ENCODE results near the gene ALG8. TPM values are rescaled to one million over a fixed set of nuclear protein-coding genes. Genes with fewer than 3 reads are reported as not detected.
"Not testable (repeated sequence)": the region's sequence is repeated elsewhere in the genome, so short reads cannot be mapped to it uniquely, and the experiment has no call there.

The ALG8 gene
- total RNA-seq (42.4 TPM), polyA plus RNA-seq (22.7 TPM)

- H3K27ac ChIP-seq (ENCODE audit: low read depth), result peak within 1 kb of the TSS; percentile 87
- H3K36me3 ChIP-seq (ENCODE audit: insufficient read depth), result peaks cover 2% of the 10 kb centered on the region
- no peaks in the 10 kb centered on the region for H3K4me1 ChIP-seq (ENCODE audit: insufficient read depth)
- H3K4me3 ChIP-seq (ENCODE audit: low read depth, low read length), result peak within 1 kb of the TSS; percentile 65
- 2% methylated on average over 52 of the region's 52 CpGs for WGBS
- DNase-seq (ENCODE audit: extremely low spot score), result peak; percentile 85
These were observed at the start of gene ALG8 for GRCh38 chr11:78139422-78140391. Gene ALG8 (minus strand): TSS chr11:78139626. CDS start chr11:78139588, 38 bp downstream.

DNA sequence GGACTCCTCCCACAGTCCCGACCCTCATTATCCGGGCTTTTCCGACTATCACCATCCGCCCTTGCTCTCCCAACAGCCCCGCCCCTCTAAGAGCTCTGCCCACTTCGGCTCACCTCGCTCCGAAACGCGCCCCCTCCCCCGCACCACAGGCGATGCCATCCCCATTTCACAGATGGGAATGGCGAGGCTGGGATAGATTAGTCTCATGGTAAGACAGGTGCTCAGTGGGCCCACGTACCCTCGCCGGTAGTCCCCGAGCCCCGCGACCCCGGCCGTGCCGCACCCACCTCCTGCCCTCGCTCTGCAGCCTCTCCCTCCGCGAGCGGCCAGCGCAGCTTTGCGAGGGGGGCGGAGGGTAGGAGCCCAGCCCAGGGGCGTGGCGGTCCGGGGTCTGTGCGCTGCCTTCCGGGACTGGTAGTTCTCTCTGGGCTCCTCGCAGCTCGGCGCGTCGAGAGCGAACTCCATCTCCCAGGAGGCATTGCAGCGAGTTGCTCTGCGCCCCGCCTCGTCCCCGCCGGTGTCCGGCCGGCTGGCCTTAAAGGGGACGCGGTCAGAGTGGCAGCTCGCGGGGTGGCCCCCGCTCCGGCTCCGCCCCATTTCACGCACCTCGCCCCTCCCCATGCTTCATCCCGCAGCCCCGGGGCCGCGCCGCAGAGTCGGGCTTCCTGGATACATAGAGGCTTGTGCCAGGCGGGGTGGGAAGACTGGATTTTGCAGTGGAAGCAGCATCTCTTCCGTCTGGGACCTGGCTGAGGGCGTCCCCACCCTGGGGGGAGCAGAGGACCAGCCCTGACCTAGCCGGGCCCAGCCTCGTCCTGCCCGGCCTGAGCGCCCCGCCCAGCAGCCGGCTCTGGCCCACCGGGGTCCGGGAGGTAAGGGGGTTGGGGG is 49.1 kb upstream of the ALG8 start, which contains the start of the genes KCTD21 and USP35:
TSS of gene KCTD21 (minus strand) at position 341 of the 888 bp plus-strand sequence. CDS start 14,072 bp downstream, outside the sequence.
TSS of gene USP35 (plus strand) at position 634 of the 888 bp plus-strand sequence. CDS start 7,327 bp downstream, outside the sequence.
- Histone ChIP-seq H3K36me3 (ENCODE audit: insufficient read depth) (no peaks in the 10 kb centered on the region), H3K4me1 (ENCODE audit: insufficient read depth) (peaks cover 2% of the 10 kb centered on the region), H3K27ac (ENCODE audit: low read depth) (peak within 1 kb of the TSS; percentile 53), H3K4me3 (ENCODE audit: low read depth, low read length) (peak within 1 kb of the TSS; percentile 84)
- WGBS, result under 1% methylated on average over 74 of the region's 74 CpGs
- DNase-seq (ENCODE audit: extremely low spot score), result peak; percentile 88

DNA sequence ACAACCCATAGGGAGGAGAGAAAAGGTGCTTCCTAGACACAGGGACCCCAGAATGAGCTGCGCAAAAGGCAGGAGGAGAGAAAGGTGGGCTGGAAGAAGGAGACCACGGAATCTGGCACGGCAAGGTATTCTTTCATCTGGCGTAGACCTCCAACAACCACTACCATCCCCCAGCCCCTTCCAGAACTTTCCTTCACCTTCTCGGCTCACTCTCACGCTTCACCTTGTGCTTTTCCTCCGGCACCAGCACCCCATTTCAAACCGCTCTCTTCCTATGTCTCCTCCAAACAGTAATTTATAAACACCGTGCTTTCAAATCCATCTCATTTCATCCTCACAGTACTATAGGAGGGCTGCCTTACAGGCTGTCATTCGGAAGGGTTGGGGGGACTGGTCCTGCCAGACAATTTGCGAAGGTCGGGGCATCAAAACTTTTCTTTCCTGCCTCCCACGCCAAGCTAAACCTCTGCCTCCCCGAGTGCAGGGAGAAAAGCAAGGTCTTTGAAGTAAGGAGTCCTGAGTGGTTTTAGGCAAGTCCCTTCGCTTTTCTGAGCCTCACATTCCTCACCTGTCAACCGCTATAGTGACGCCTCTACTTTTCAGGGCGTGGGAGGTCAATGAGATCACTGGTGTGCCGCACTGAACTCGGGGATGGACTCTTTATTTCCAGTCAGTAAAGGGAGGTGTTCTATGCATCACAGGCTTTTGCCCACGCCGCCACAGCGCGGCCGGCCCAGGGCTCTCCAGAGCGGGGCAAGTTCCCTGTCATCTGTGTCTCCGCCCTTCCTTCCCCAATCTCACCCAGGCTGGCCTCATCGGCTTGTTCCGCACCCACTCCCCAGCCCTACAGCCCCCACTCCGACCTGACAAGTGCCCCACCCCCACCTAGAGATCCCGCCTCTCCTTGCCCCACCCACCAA is 48.2 kb upstream of the ALG8 start:
- DNase-seq (ENCODE audit: extremely low spot score), result no peak
- 19% methylated on average over 31 of the region's 31 CpGs for WGBS
- H3K4me3 ChIP-seq (ENCODE audit: low read depth, low read length), result peak overlapping the region; percentile 84
- H3K4me1 ChIP-seq (ENCODE audit: insufficient read depth), result peaks cover 2% of the 10 kb centered on the region
- peak overlapping the region; percentile 53 for H3K27ac ChIP-seq (ENCODE audit: low read depth)
- H3K36me3 ChIP-seq (ENCODE audit: insufficient read depth), result no peaks in the 10 kb centered on the region

DNA sequence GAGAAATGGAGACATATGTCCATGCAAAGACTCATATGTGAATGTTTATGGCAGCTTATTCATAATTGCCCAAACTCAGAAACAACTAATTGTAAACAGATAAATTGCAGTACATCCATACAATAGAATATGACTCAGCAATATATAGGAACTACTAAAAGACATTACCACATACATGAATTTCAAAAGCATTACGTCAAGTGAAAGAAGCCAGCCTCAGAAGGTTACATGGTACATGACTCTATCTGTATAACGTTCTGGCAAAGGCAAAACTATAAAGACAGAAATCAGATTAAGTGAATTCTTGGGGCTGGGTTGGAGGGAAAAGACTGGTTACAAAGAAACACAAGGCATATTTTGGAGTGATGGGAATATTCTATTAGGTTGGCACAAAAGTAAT is 41.8 kb upstream of the ALG8 start:
- 66% methylated on average over 2 of the region's 2 CpGs for WGBS
- no peak overlapping the region for H3K27ac ChIP-seq (ENCODE audit: low read depth)
- no peak for DNase-seq (ENCODE audit: extremely low spot score)

DNA sequence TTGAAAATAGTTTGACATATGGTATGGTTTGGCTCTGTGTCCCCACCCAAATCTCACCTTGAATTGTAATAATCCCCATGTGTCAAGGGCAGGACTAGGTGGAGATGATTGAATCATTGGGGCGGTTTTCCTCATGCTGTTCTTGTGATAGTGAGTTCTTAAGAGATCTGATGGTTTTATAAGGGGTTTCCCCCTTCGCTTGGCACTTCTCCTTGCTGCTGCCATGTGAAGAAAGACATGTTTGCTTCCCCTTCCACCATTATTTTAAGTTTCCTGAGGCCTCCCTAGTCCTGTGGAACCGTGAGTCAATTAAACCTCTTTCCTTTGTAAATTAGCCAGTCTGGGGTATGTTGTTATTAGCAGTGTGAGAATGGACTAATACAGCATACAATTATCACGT is 41.3 kb upstream of the ALG8 start:
- no peak for DNase-seq (ENCODE audit: extremely low spot score)
- no peaks in the 10 kb centered on the region for H3K36me3 ChIP-seq (ENCODE audit: insufficient read depth)
- no peaks in the 10 kb centered on the region for H3K4me1 ChIP-seq (ENCODE audit: insufficient read depth)
- no peak overlapping the region for H3K27ac ChIP-seq (ENCODE audit: low read depth)
- H3K4me3 ChIP-seq (ENCODE audit: low read depth, low read length), result no peak overlapping the region
- WGBS, result 97% methylated on average over 4 of the region's 4 CpGs

More for the DNA sequence above, 41.8 kb upstream of the ALG8 start:
- H3K36me3 ChIP-seq (ENCODE audit: insufficient read depth), result no peaks in the 10 kb centered on the region
- no peaks in the 10 kb centered on the region for H3K4me1 ChIP-seq (ENCODE audit: insufficient read depth)
- no peak overlapping the region for H3K4me3 ChIP-seq (ENCODE audit: low read depth, low read length)

DNA sequence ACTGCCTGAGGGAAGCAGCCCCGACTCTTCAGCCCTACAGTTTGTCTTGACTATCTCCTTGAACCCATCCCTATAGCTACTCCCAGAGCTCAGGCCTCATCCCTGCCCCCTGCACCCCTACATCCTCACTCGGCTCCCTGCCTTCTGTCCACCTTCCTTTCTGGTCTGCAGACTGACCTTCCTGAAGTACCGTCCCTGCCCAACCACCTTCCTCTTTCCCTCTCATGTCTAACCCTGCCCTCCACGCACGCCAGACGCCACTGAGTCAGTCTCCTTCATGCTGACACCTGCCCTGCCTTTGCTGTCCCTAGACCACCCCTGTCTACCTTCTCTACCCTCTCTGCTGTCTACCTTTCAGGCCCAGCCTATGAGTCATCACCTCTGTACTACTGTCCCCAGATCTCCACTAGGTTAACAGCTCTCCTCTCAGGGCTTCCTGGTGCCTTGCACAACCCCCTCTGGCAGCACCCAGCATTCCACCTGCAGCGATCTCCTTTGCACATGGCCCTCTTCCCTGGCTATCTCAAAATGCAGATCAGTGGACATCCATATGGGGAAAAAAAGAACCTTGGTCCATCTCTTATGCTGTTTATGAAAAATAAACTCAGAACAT is 40.1 kb upstream of the ALG8 start:
- no peak overlapping the region for H3K4me3 ChIP-seq (ENCODE audit: low read depth, low read length)
- no peak for DNase-seq (ENCODE audit: extremely low spot score)
- H3K36me3 ChIP-seq (ENCODE audit: insufficient read depth), result no peaks in the 10 kb centered on the region
- H3K27ac ChIP-seq (ENCODE audit: low read depth), result no peak overlapping the region
- H3K4me1 ChIP-seq (ENCODE audit: insufficient read depth), result no peaks in the 10 kb centered on the region
- 94% methylated on average over 7 of the region's 7 CpGs for WGBS

- no peak overlapping the region for H3K4me3 ChIP-seq (ENCODE audit: low read depth, low read length)
- DNase-seq (ENCODE audit: extremely low spot score), result no peak
- H3K36me3 ChIP-seq (ENCODE audit: insufficient read depth), result no peaks in the 10 kb centered on the region
- 90% methylated on average over 7 of the region's 7 CpGs for WGBS
- H3K4me1 ChIP-seq (ENCODE audit: insufficient read depth), result no peaks in the 10 kb centered on the region
- H3K27ac ChIP-seq (ENCODE audit: low read depth), result no peak overlapping the region
These were observed 37.8 kb upstream of the ALG8 start for GRCh38 chr11:78177216-78177615.

DNA sequence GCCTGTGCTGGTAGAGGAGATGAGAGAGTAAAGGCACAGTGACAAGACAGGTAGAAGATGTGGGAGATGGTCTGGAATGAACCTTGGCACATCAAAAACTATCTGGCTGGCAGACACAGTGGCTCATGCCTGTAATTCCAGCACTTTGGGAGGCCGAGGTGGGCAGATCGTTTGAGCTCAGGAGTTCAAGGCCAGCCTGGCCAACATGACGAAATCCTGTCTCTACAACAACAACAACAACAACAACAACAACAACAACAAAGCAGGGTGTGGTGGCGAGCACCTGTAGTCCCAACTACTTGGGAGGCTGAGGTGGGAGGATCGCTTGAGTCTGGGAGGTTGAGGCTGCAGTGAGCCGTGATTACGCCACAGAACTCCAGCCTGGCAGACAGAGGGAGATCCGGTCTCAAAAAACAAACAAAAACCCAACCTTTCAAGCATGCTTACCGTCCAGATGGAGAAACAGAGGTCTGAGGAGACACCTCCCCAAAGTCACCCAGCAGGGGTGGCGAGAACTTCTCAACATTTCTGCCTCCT is 37.2 kb upstream of the ALG8 start:
- Histone ChIP-seq H3K4me1 (ENCODE audit: insufficient read depth) (no peaks in the 10 kb centered on the region), H3K4me3 (ENCODE audit: low read depth, low read length) (no peak overlapping the region), H3K36me3 (ENCODE audit: insufficient read depth) (no peaks in the 10 kb centered on the region), H3K27ac (ENCODE audit: low read depth) (no peak overlapping the region)
- 97% methylated on average over 10 of the region's 10 CpGs for WGBS
- DNase-seq (ENCODE audit: extremely low spot score), result no peak

GRCh38 chr11:78175862-78176261 is 36.4 kb upstream of the ALG8 start:
- not testable (repeated sequence) for H3K36me3 ChIP-seq (ENCODE audit: insufficient read depth); H3K27ac ChIP-seq (ENCODE audit: low read depth); DNase-seq (ENCODE audit: extremely low spot score); H3K4me3 ChIP-seq (ENCODE audit: low read depth, low read length); H3K4me1 ChIP-seq (ENCODE audit: insufficient read depth)
- WGBS, result 94% methylated on average over 3 of the region's 3 CpGs

DNA sequence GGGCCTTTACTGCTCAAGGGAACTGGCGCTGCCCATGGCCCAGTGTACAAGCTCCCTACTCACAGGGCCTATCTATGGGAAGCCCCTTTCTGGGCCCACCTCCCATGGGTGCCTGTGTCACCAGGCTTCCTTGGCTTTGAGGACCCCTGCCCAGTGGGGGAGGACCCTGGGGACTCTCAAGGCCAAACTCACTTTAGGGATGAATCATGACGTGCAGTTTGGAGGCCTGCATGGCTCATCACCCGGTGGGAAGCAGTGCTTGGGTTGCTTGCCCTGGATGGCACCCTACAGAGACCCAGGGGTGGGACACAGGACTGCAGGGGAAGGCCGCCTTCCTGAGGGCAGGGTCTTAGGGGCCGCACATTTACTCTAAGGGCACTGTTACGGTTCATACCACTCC is 32.5 kb upstream of the ALG8 start:
- DNase-seq (ENCODE audit: extremely low spot score), result no peak
- no peak overlapping the region for H3K4me3 ChIP-seq (ENCODE audit: low read depth, low read length)
- no peaks in the 10 kb centered on the region for H3K36me3 ChIP-seq (ENCODE audit: insufficient read depth)
- H3K27ac ChIP-seq (ENCODE audit: low read depth), result no peak overlapping the region
- H3K4me1 ChIP-seq (ENCODE audit: insufficient read depth), result no peaks in the 10 kb centered on the region
- 95% methylated on average over 6 of the region's 6 CpGs for WGBS

- no peaks in the 10 kb centered on the region for H3K4me1 ChIP-seq (ENCODE audit: insufficient read depth)
- DNase-seq (ENCODE audit: extremely low spot score), result no peak
- H3K27ac ChIP-seq (ENCODE audit: low read depth), result no peak overlapping the region
- 84% methylated on average over 7 of the region's 7 CpGs for WGBS
- H3K36me3 ChIP-seq (ENCODE audit: insufficient read depth), result no peaks in the 10 kb centered on the region
- no peak overlapping the region for H3K4me3 ChIP-seq (ENCODE audit: low read depth, low read length)
These were observed 31.6 kb upstream of the ALG8 start for GRCh38 chr11:78170874-78171549.

DNA sequence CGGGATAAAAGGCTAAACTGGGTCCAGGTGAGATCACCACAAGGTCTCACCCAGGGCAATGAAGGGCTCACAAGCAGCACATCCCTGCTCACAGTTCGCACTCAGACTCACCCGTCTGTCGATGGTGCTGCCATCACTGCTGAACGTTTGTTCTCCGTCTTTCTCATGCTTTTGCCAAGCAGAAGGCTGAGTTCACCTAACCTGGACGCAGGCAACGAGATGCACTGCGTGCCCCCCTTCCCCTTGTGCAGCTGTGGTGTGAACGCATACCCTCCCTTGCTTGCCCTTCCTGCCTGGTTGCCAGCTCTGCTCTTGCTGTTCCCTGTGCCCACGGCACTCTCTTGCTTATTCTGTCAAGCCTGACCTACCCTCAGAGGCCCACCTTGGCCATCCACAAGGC is 31.0 kb upstream of the ALG8 start:
- H3K27ac ChIP-seq (ENCODE audit: low read depth), result no peak overlapping the region
- no peak overlapping the region for H3K4me3 ChIP-seq (ENCODE audit: low read depth, low read length)
- H3K4me1 ChIP-seq (ENCODE audit: insufficient read depth), result no peaks in the 10 kb centered on the region
- DNase-seq (ENCODE audit: extremely low spot score), result no peak
- H3K36me3 ChIP-seq (ENCODE audit: insufficient read depth), result no peaks in the 10 kb centered on the region
- WGBS, result 93% methylated on average over 11 of the region's 11 CpGs
